ENCODE data around the gene NFE2L2.

GRCh38 chr2:177221534-177221933 is 43.0 kb downstream of the NFE2L2 start:
- TF ChIP-seq CTCF (IDR thresholded peaks at IDR 0.05) (no peak), POLR2A (IDR thresholded peaks at IDR 0.05) (no peak), EP300 (IDR thresholded peaks at IDR 0.05) (no peak), POLR2AphosphoS5 (IDR thresholded peaks at IDR 0.05) (no peak)

Data from sigmoid colon (tissue), 4 donors.